OCI-LY1 (cell line): ENCODE measurements around the gene BOK.
"Not testable (repeated sequence)": the region's sequence is repeated elsewhere in the genome, so short reads cannot be mapped to it uniquely, and the experiment has no call there.

Experiments
- H2AFZ ChIP-seq: fragments of 200-600 bp; sonication (generic), shearing (Covaris generic); 2 replicates; pipeline ENCODE4 v1.6.0; 2014; ENCODE audit warnings: antibody characterized with exemption, mild to moderate bottlenecking, low read length
- H3F3A ChIP-seq: fragments of 200-600 bp; sonication (generic), shearing (Covaris generic); 2 replicates; pipeline ENCODE4 v1.6.0; 2014; ENCODE audit warnings: mild to moderate bottlenecking, antibody characterized with exemption, low read length, moderate library complexity; ENCODE audit not compliant: insufficient read depth
- H3K27ac ChIP-seq: fragments of 200-600 bp; sonication (generic); 2 replicates; pipeline ENCODE4 v1.5.1; 2014; ENCODE audit warnings: low read length, mixed run types, mild to moderate bottlenecking, low read depth; ENCODE audit not compliant: poor library complexity, severe bottlenecking
- H3K27me3 ChIP-seq: fragments of 200-600 bp; sonication (generic); 2 replicates; pipeline ENCODE4 v1.6.0; 2014; ENCODE audit warnings: antibody characterized with exemption, mild to moderate bottlenecking, low read length, moderate library complexity; ENCODE audit not compliant: insufficient read depth
- H3K36me3 ChIP-seq: fragments of 200-600 bp; sonication (generic); 2 replicates; pipeline ENCODE4 v1.6.1; 2014; ENCODE audit warnings: mild to moderate bottlenecking, antibody characterized with exemption, low read length, moderate library complexity, mixed read lengths; ENCODE audit not compliant: insufficient read depth
- H3K4me1 ChIP-seq: fragments of 200-600 bp; sonication (generic); 2 replicates; pipeline ENCODE4 v1.5.1; 2014; ENCODE audit warnings: mild to moderate bottlenecking, low read length, moderate library complexity; ENCODE audit not compliant: insufficient read depth, severe bottlenecking
- H3K4me2 ChIP-seq: fragments of 200-600 bp; sonication (generic), shearing (Covaris generic); 2 replicates; pipeline ENCODE4 v1.6.1; 2014; ENCODE audit warnings: low read length
- H3K4me3 ChIP-seq: fragments of 200-600 bp; sonication (generic); 2 replicates; pipeline ENCODE4 v1.5.1; 2014; ENCODE audit warnings: low read length, low read depth, mild to moderate bottlenecking, mixed read lengths; ENCODE audit not compliant: poor library complexity, severe bottlenecking
- H3K79me2 ChIP-seq: fragments of 200-600 bp; shearing (Covaris generic); 2 replicates; pipeline ENCODE4 v1.6.1; 2016; ENCODE audit warnings: mixed run types, low read length, mixed read lengths; ENCODE audit not compliant: insufficient read depth
- H3K9ac ChIP-seq: fragments of 200-600 bp; sonication (generic), shearing (Covaris generic); 2 replicates; pipeline ENCODE4 v1.6.1; 2014; ENCODE audit warnings: mild to moderate bottlenecking, low read length, mixed read lengths
- H3K9me2 ChIP-seq: fragments of 200-600 bp; sonication (generic), shearing (Covaris generic); 2 replicates; pipeline ENCODE4 v1.6.1; 2014; ENCODE audit warnings: low read depth, mild to moderate bottlenecking, low read length, mixed read lengths
- H3K9me3 ChIP-seq: fragments of 200-600 bp; shearing (Covaris generic); 2 replicates; pipeline ENCODE4 v1.6.1; 2014; ENCODE audit warnings: low read length, mixed read lengths
- H4K20me1 ChIP-seq: fragments of 200-600 bp; sonication (generic), shearing (Covaris generic); 2 replicates; pipeline ENCODE4 v1.6.0; 2016; ENCODE audit warnings: mild to moderate bottlenecking, low read length; ENCODE audit not compliant: insufficient read depth
- CTCF ChIP-seq: fragments of 200-600 bp; sonication (generic), shearing (Covaris generic); IDR thresholded peaks from 2 replicates; pipeline ENCODE4 v1.5.1; 2017; ENCODE audit warnings: mild to moderate bottlenecking, antibody characterized with exemption, low read length, moderate library complexity, mixed read lengths
- EZH2 ChIP-seq: fragments of 200-600 bp; sonication (generic), shearing (Covaris generic); IDR thresholded peaks from 2 replicates; pipeline ENCODE4 v1.8.0; 2017; ENCODE audit warnings: borderline replicate concordance, mixed run types, mild to moderate bottlenecking, antibody characterized with exemption, low read length, moderate library complexity, mixed read lengths

The BOK gene

GRCh38 chr2:241519669-241520068 lies 38.9 kb upstream of the BOK start:
- Histone ChIP-seq H3K9ac (no peak overlapping the region), H3K4me2 (no peak overlapping the region), H3F3A (no peaks in the 10 kb centered on the region), H3K27ac (no peak overlapping the region), H4K20me1 (no peaks in the 10 kb centered on the region), H3K36me3 (no peaks in the 10 kb centered on the region), H2AFZ (no peak overlapping the region), H3K79me2 (no peaks in the 10 kb centered on the region), H3K9me2 (no peaks in the 10 kb centered on the region), H3K27me3 (no peaks in the 10 kb centered on the region), H3K4me3 (no peak overlapping the region), H3K9me3 (no peaks in the 10 kb centered on the region), H3K4me1 (no peaks in the 10 kb centered on the region)
- TF ChIP-seq EZH2 (no peak), CTCF (no peak)

GRCh38 chr2:241522477-241522876 lies 36.1 kb upstream of the BOK start:
- Histone ChIP-seq H2AFZ (no peak overlapping the region), H3K9me2 (no peaks in the 10 kb centered on the region), H3K36me3 (no peaks in the 10 kb centered on the region), H3K27me3 (no peaks in the 10 kb centered on the region; the same call in 1 of the 2 replicates), H3K9ac (no peak overlapping the region), H3K27ac (no peak overlapping the region), H3K4me1 (no peaks in the 10 kb centered on the region), H3K4me2 (no peak overlapping the region), H3K79me2 (no peaks in the 10 kb centered on the region), H4K20me1 (no peaks in the 10 kb centered on the region), H3K4me3 (no peak overlapping the region), H3K9me3 (no peaks in the 10 kb centered on the region), H3F3A (no peaks in the 10 kb centered on the region)
- TF ChIP-seq CTCF (no peak), EZH2 (no peak)

- not testable (repeated sequence) for H3K27ac ChIP-seq, H3K36me3 ChIP-seq, H3K4me1 ChIP-seq, H3F3A ChIP-seq, H2AFZ ChIP-seq, H3K27me3 ChIP-seq, H4K20me1 ChIP-seq, H3K9ac ChIP-seq, H3K4me2 ChIP-seq, H3K79me2 ChIP-seq, H3K4me3 ChIP-seq, H3K9me2 ChIP-seq, H3K9me3 ChIP-seq
These were observed 32.4 kb upstream of the BOK start for GRCh38 chr2:241525818-241526780.

- TF ChIP-seq EZH2 (no peak), CTCF (no peak)
- no peaks in the 10 kb centered on the region for H3K4me1 ChIP-seq
These were observed 28.0 kb upstream of the BOK start for GRCh38 chr2:241530571-241530970.

More at GRCh38 chr2:241530571-241530970, 28.0 kb upstream of the BOK start:
- no peak overlapping the region for H2AFZ ChIP-seq
- H3K27me3 ChIP-seq: peaks cover 11% of the 10 kb centered on the region; the same call in 1 of the 2 replicates
- H4K20me1 ChIP-seq: no peaks in the 10 kb centered on the region
- no peak overlapping the region for H3K4me3 ChIP-seq
- no peak overlapping the region for H3K4me2 ChIP-seq
- no peaks in the 10 kb centered on the region for H3K79me2 ChIP-seq
- H3K36me3 ChIP-seq: no peaks in the 10 kb centered on the region
- no peaks in the 10 kb centered on the region for H3F3A ChIP-seq
- no peak overlapping the region for H3K27ac ChIP-seq
- no peak overlapping the region for H3K9ac ChIP-seq
- H3K9me2 ChIP-seq: no peaks in the 10 kb centered on the region
- no peaks in the 10 kb centered on the region for H3K9me3 ChIP-seq
